SK-N-SH (cell line): ENCODE data around the gene CD86. TPM values are rescaled to one million over a fixed set of nuclear protein-coding genes. Genes with fewer than 3 reads are reported as not detected.

Experiments
- CTCF ChIA-PET: fragments of 300-600, 350-600 bp; formaldehyde crosslinking; extraction: SDS; loops from one replicate; lab custom pipeline; 2021; lab: Yijun Ruan, JAX
- POLR2A ChIA-PET: fragments of 350-600 bp; sonication (Branson Sonifier 250); formaldehyde crosslinking; extraction: SDS; loops from one replicate; lab custom pipeline; 2020; ENCODE audit warnings: antibody characterized with exemption, inconsistent platforms; lab: Yijun Ruan, JAX
- DNase-seq: peaks from one replicate; pipeline ENCODE4 v3.0.0; 2012
- H2AFZ ChIP-seq: fragments of 200-600 bp; sonication (generic); 2 replicates; pipeline ENCODE4 v1.8.1; 2016; ENCODE audit warnings: antibody characterized with exemption, mild to moderate bottlenecking, low read depth
- H3F3A ChIP-seq: fragments of 200-600 bp; sonication (generic); replicated peaks from 2 replicates; pipeline ENCODE3; 2016; ENCODE audit warnings: antibody characterized with exemption, mild to moderate bottlenecking; ENCODE audit not compliant: insufficient read depth
- H3K27ac ChIP-seq, 2 experiments: fragments of 200-500 bp in 1 of 2; fragments of 200-600 bp in 1 of 2; sonication (Bioruptor generic) in 1 of 2; sonication (generic), shearing (Covaris generic) in 1 of 2; 2 replicates each; pipeline versions ENCODE4 v1.5.1 to v1.6.1; 2014 to 2016; ENCODE audit warnings: low read depth in 2 of 2, inconsistent platforms in 1 of 2, low read length in 1 of 2, mild to moderate bottlenecking in 1 of 2, mixed read lengths in 1 of 2
- H3K27me3 ChIP-seq: fragments of 200-600 bp; sonication (generic), shearing (Covaris generic); 2 replicates; pipeline ENCODE4 v1.6.1; 2016; ENCODE audit warnings: mixed run types; ENCODE audit not compliant: insufficient read depth
- H3K36me3 ChIP-seq, 2 experiments: fragments of 200-500 bp in 1 of 2; fragments of 200-600 bp in 1 of 2; sonication (Bioruptor generic) in 1 of 2; sonication (generic) in 1 of 2; replicated peaks in 1 of 2; 2 replicates each; pipeline versions ENCODE3 to v1.5.1; 2014 to 2016; ENCODE audit warnings: low read length in 1 of 2, mild to moderate bottlenecking in 1 of 2; ENCODE audit not compliant: insufficient read depth in 2 of 2, control insufficient read depth in 1 of 2
- H3K4me1 ChIP-seq, 2 experiments: fragments of 200-500 bp in 1 of 2; fragments of 200-600 bp in 1 of 2; sonication (Bioruptor generic) in 1 of 2; sonication (generic), shearing (Covaris generic) in 1 of 2; 2 replicates each; pipeline versions ENCODE4 v1.5.1 to v1.6.1; 2014 to 2016; ENCODE audit warnings: low read depth in 1 of 2, low read length in 1 of 2, mixed run types in 1 of 2; ENCODE audit not compliant: insufficient read depth in 2 of 2, control insufficient read depth in 1 of 2
- H3K4me2 ChIP-seq: fragments of 200-600 bp; sonication (generic), shearing (Covaris generic); 2 replicates; pipeline ENCODE4 v1.6.1; 2017; ENCODE audit warnings: mixed run types
- H3K4me3 ChIP-seq, 2 experiments: fragments of 200-500 bp in 1 of 2; fragments of 200-600 bp in 1 of 2; sonication (Bioruptor generic) in 1 of 2; sonication (generic), shearing (Covaris generic) in 1 of 2; 2 replicates each; pipeline versions ENCODE4 v1.5.1 to v1.8.1; 2014 to 2016; ENCODE audit warnings: low read depth in 2 of 2, inconsistent platforms in 1 of 2, low read length in 1 of 2, mild to moderate bottlenecking in 1 of 2, mixed read lengths in 1 of 2, moderate library complexity in 1 of 2
- H3K79me2 ChIP-seq: fragments of 200-600 bp; sonication (generic); 2 replicates; pipeline ENCODE4 v1.8.1; 2017; ENCODE audit warnings: mild to moderate bottlenecking; ENCODE audit not compliant: insufficient read depth
- H3K9ac ChIP-seq: fragments of 200-600 bp; sonication (generic); 2 replicates; pipeline ENCODE4 v1.6.1; 2017; ENCODE audit warnings: mixed run types
- H3K9me2 ChIP-seq: fragments of 200-600 bp; sonication (generic); 2 replicates; pipeline ENCODE4 v1.6.1; 2017; ENCODE audit warnings: mixed run types
- H3K9me3 ChIP-seq: fragments of 200-600 bp; sonication (generic); 2 replicates; pipeline ENCODE4 v1.6.1; 2017; ENCODE audit warnings: mixed run types, mild to moderate bottlenecking, moderate library complexity
- H4K20me1 ChIP-seq: fragments of 200-600 bp; sonication (generic); 2 replicates; pipeline ENCODE4 v1.6.1; 2017; ENCODE audit warnings: mild to moderate bottlenecking, mixed run types; ENCODE audit not compliant: insufficient read depth
- FOSL2 ChIP-seq: IDR thresholded peaks from 2 replicates; pipeline ENCODE4 v1.4.0; 2012; ENCODE audit warnings: low read depth, mild to moderate bottlenecking, moderate library complexity, borderline replicate concordance
- FOXM1 ChIP-seq: IDR thresholded peaks from 2 replicates; pipeline ENCODE4 v1.4.0; 2012; ENCODE audit warnings: low read depth, mild to moderate bottlenecking
- GABPA ChIP-seq: IDR thresholded peaks from 2 replicates; pipeline ENCODE4 v1.4.0; 2012; ENCODE audit warnings: low read depth, mild to moderate bottlenecking
- IRF3 ChIP-seq: fragments of 150-350 bp; IDR thresholded peaks from 2 replicates; pipeline ENCODE4 v1.6.1; 2016; ENCODE audit warnings: mild to moderate bottlenecking, low read depth, low read length
- REST ChIP-seq: IDR thresholded peaks from 2 replicates; pipeline ENCODE4 v1.6.1; 2012; ENCODE audit warnings: mild to moderate bottlenecking, low read depth, low read length, moderate library complexity
- RFX5 ChIP-seq: IDR thresholded peaks from 2 replicates; pipeline ENCODE4 v1.6.1; 2012; ENCODE audit warnings: mild to moderate bottlenecking, improper control_type of control experiment, low read length
- SIN3A ChIP-seq: IDR thresholded peaks from 2 replicates; pipeline ENCODE4 v1.6.1; 2012; ENCODE audit warnings: low read depth, mild to moderate bottlenecking, low read length, moderate library complexity, borderline replicate concordance
- TAF1 ChIP-seq: IDR thresholded peaks from 2 replicates; pipeline ENCODE4 v1.6.1; 2012; ENCODE audit warnings: low read depth, mild to moderate bottlenecking, low read length, moderate library complexity, borderline replicate concordance
- TEAD4 ChIP-seq: IDR thresholded peaks from 2 replicates; pipeline ENCODE4 v1.4.0; 2012; ENCODE audit warnings: mild to moderate bottlenecking, borderline replicate concordance; ENCODE audit not compliant: insufficient read depth
- ZBTB33 ChIP-seq: IDR thresholded peaks from 2 replicates; pipeline ENCODE4 v1.4.0; 2012; ENCODE audit warnings: low read depth, borderline replicate concordance
- WGBS: methylation state at CpG from one replicate; pipeline ENCODE4 v1.1.6; 2017; ENCODE audit warnings: low lambda C conversion rate; 5-methylcytosine and 5-hydroxymethylcytosine counted together
- polyA plus RNA-seq, 3 experiments: library from polyadenylated mRNA; depleted of rRNA; stranded (reverse); fragments of >200 nt; gene quantifications; 2 replicates each; pipeline ENCODE4 v1.2.3, GENCODE V29; 2012
- TF ChIP-seq, protein P1 (sequence below): IDR thresholded peaks from 2 replicates; pipeline ENCODE4 v1.4.0; 2012; ENCODE audit warnings: low read depth, borderline replicate concordance
- TF ChIP-seq, protein P2 (sequence below): fragments of 150-350 bp; IDR thresholded peaks from 2 replicates; pipeline ENCODE4 v1.6.1; 2017; ENCODE audit warnings: antibody characterized with exemption, low read length, low read depth, borderline replicate concordance

The CD86 gene
- polyA plus RNA-seq, 1 of the 3 experiments (the other 2 are of a cell fraction): not detected

DNA sequence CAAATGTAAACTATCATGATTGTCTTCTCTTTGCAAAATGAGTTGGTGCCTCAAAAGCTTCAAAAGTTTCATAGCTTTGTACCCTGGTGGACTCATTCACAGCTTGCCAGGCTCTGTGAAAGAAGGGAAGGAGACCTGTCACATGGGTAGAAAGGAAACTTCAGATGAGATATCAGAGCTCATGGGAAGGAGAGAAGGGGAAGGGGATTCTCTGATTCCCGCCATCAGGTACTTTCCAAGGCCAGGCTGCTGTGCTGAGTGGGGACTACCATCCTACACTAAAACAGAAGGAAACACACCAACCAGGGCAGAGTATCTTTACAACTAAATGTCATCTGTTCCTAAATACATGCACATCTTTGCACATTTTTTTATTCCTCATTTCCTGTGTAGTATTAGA lies 42.3 kb upstream of the CD86 start (continued):
- TF ChIP-seq REST (no peak), FOXM1 (no peak), TAF1 (no peak)

- Histone ChIP-seq H4K20me1 (no peaks in the 10 kb centered on the region), H3K9me3 (no peaks in the 10 kb centered on the region), H3K27ac (no peak overlapping the region), H3K27me3 (peaks cover 3% of the 10 kb centered on the region; the same call in 1 of the 2 replicates), H3K36me3 (no peaks in the 10 kb centered on the region), H3K79me2 (no peaks in the 10 kb centered on the region), H3K4me3 (no peak overlapping the region), H3F3A (no peaks in the 10 kb centered on the region), H3K4me2 (no peak overlapping the region), H3K4me1 (no peaks in the 10 kb centered on the region), H2AFZ (no peak overlapping the region), H3K9ac (no peak overlapping the region), H3K9me2 (no peaks in the 10 kb centered on the region)
- no peak for DNase-seq
- ChIA-PET POLR2A (no interaction called here), CTCF (interaction anchor here (0.6 to 0.9 kb wide), 2 partner anchors 10 to 19 kb away, joined by 3 read pairs; no protein-coding TSS in a partner anchor)
- WGBS: 15% methylated on average over 5 of the region's 5 CpGs
- no peak for TF ChIP-seq SIN3A
- no peak for TF ChIP-seq RFX5
- TF ChIP-seq TEAD4: no peak
- TF ChIP-seq, protein P1, sequence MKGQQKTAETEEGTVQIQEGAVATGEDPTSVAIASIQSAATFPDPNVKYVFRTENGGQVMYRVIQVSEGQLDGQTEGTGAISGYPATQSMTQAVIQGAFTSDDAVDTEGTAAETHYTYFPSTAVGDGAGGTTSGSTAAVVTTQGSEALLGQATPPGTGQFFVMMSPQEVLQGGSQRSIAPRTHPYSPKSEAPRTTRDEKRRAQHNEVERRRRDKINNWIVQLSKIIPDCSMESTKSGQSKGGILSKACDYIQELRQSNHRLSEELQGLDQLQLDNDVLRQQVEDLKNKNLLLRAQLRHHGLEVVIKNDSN: no peak
- TF ChIP-seq GABPA: no peak
Observed at GRCh38 chr3:122013448-122013925, 41.7 kb upstream of the CD86 start.

DNA sequence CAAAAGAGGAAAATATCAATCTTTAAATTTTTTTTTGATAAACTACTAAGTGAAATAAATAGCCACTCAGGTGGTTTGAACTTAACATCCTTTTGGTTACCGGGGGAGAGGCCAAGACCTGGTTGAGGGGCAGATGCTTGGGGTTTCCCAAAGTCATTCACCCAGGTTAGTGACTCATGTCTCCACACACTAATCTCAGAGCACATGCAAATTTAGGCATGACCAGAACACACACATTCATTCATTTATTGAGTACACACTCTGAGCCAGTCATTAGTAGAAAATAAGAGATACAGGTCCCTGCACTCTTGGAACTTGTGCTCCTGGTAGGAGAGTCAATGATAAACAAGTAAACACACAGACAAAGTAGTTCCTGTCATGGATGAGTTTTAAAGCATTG lies 40.4 kb upstream of the CD86 start:
- ChIA-PET POLR2A (no interaction called here), CTCF (no interaction called here)
- DNase-seq: no peak
- H3K4me2 ChIP-seq: no peak overlapping the region
- no peak for TF ChIP-seq TEAD4
- no peak for TF ChIP-seq RFX5
- TF ChIP-seq FOSL2: no peak
- TF ChIP-seq, protein P2, sequence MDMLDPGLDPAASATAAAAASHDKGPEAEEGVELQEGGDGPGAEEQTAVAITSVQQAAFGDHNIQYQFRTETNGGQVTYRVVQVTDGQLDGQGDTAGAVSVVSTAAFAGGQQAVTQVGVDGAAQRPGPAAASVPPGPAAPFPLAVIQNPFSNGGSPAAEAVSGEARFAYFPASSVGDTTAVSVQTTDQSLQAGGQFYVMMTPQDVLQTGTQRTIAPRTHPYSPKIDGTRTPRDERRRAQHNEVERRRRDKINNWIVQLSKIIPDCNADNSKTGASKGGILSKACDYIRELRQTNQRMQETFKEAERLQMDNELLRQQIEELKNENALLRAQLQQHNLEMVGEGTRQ: no peak
- TF ChIP-seq, protein P1: no peak
- TF ChIP-seq ZBTB33: no peak
- no peak for TF ChIP-seq IRF3
- H3K79me2 ChIP-seq: no peaks in the 10 kb centered on the region
- 26% methylated on average over 1 of the region's 1 CpG for WGBS
- no peaks in the 10 kb centered on the region for H3K4me1 ChIP-seq
- H3K27ac ChIP-seq: no peak overlapping the region
- H3K4me3 ChIP-seq: no peak overlapping the region
- H3K27me3 ChIP-seq: peaks cover 3% of the 10 kb centered on the region; the same call in 1 of the 2 replicates
- no peaks in the 10 kb centered on the region for H4K20me1 ChIP-seq
- H2AFZ ChIP-seq: no peak overlapping the region
- H3K9ac ChIP-seq: no peak overlapping the region
- no peaks in the 10 kb centered on the region for H3K36me3 ChIP-seq
- H3K9me2 ChIP-seq: no peaks in the 10 kb centered on the region
- H3K9me3 ChIP-seq: no peaks in the 10 kb centered on the region
- no peaks in the 10 kb centered on the region for H3F3A ChIP-seq
